Keratinocyte (primary cell): Measurements from ENCODE around the gene ARMCX5. TPM values are rescaled to one million over a fixed set of nuclear protein-coding genes. Genes with fewer than 3 reads are reported as not detected.

ENCODE experiments used
- DNase-seq: peaks from one replicate; pipeline ENCODE4 v3.0.0-alpha.2; 2011; ENCODE audit warnings: low read depth, missing footprints, low spot score
- FAIRE-seq: peaks from 2 replicates; lab custom pipeline; 2011; peaks lifted over from hg19 to GRCh38; lab: Jason Lieb, UNC
- H2AFZ ChIP-seq: 2 replicates; pipeline ENCODE4 v1.6.0; 2012; ENCODE audit warnings: low read length, control low read depth, inconsistent platforms; ENCODE audit not compliant: control insufficient read depth
- H3K27ac ChIP-seq: 2 replicates; pipeline ENCODE4 v1.5.1; 2011; ENCODE audit warnings: low read length; ENCODE audit not compliant: control insufficient read depth, insufficient read depth
- H3K27me3 ChIP-seq: 3 replicates; pipeline ENCODE4 v1.6.0; 2011; ENCODE audit warnings: low read length; ENCODE audit not compliant: control insufficient read depth, insufficient read depth; ENCODE audit errors: extremely low read depth
- H3K36me3 ChIP-seq, 2 experiments: 2 replicates in 1 of 2; 3 replicates in 1 of 2; pipeline ENCODE4 v1.5.1; 2011; ENCODE audit warnings: low read length in 2 of 2, mild to moderate bottlenecking in 1 of 2; ENCODE audit not compliant: control insufficient read depth in 2 of 2, insufficient read depth in 2 of 2; ENCODE audit errors: extremely low read depth in 1 of 2
- H3K4me1 ChIP-seq: 3 replicates; pipeline ENCODE4 v1.5.1; 2011; ENCODE audit warnings: low read length; ENCODE audit not compliant: control insufficient read depth, insufficient read depth; ENCODE audit errors: extremely low read depth
- H3K4me2 ChIP-seq: 3 replicates; pipeline ENCODE4 v1.6.0; 2011; ENCODE audit warnings: low read depth, low read length; ENCODE audit not compliant: control insufficient read depth, insufficient read depth; ENCODE audit errors: extremely low read depth
- H3K4me3 ChIP-seq, 3 experiments: fragments of 200-600 bp in 1 of 3; sonication (generic) in 1 of 3; 2 replicates in 2 of 3; 3 replicates in 1 of 3; pipeline ENCODE4 v1.5.1; 2011 to 2016; ENCODE audit warnings: low read length in 3 of 3, mild to moderate bottlenecking in 3 of 3, control low read depth in 2 of 3, inconsistent platforms in 1 of 3, low read depth in 1 of 3, mixed read lengths in 1 of 3, mixed run types in 1 of 3, moderate library complexity in 1 of 3; ENCODE audit not compliant: control insufficient read depth in 2 of 3, insufficient read depth in 2 of 3; ENCODE audit errors: extremely low read depth in 1 of 3
- H3K79me2 ChIP-seq: 2 replicates; pipeline ENCODE4 v1.6.0; 2012; ENCODE audit warnings: low read length; ENCODE audit not compliant: control insufficient read depth, insufficient read depth
- H3K9ac ChIP-seq: 3 replicates; pipeline ENCODE4 v1.6.0; 2011; ENCODE audit warnings: low read length; ENCODE audit not compliant: control insufficient read depth, insufficient read depth; ENCODE audit errors: extremely low read depth
- H3K9me1 ChIP-seq: 3 replicates; pipeline ENCODE4 v1.6.0; 2011; ENCODE audit warnings: low read length; ENCODE audit not compliant: control insufficient read depth, insufficient read depth; ENCODE audit errors: extremely low read depth
- H3K9me3 ChIP-seq: 2 replicates; pipeline ENCODE4 v1.5.1; 2012; ENCODE audit warnings: low read depth, low read length; ENCODE audit not compliant: control insufficient read depth
- H4K20me1 ChIP-seq: 3 replicates; pipeline ENCODE4 v1.6.0; 2011; ENCODE audit warnings: low read length; ENCODE audit not compliant: control insufficient read depth, insufficient read depth; ENCODE audit errors: extremely low read depth
- EZH2 ChIP-seq: IDR thresholded peaks from one replicate; pipeline ENCODE4 v1.6.1; 2012; ENCODE audit warnings: inconsistent platforms, mild to moderate bottlenecking, low read length, moderate library complexity
- dilution Hi-C: fragments of 300-500 bp; cut with MboI; formaldehyde crosslinking; loops from one replicate; pipeline ENCODE4 v1.7.0; 2020; ENCODE audit warnings: low sequenced_read_pairs; ENCODE audit not compliant: extremely low pct_ligation_motif_present
- polyA minus RNA-seq, 3 experiments: library from RNA; depleted of rRNA, polyadenylated mRNA; stranded (reverse); fragments of >200 nt; gene quantifications; 1 replicate in 1 of 3; 2 replicates in 1 of 3; 3 replicates in 1 of 3; pipeline ENCODE4 v1.2.3, GENCODE V29; 2011
- polyA plus RNA-seq, 5 experiments: library from polyadenylated mRNA; depleted of rRNA in 3 of 5; stranded (reverse) in 3 of 5; stranded (forward) in 1 of 5; unstranded in 1 of 5; fragments of >200 nt; gene quantifications; 1 replicate in 1 of 5; 2 replicates in 3 of 5; 3 replicates in 1 of 5; pipeline versions ENCODE4 v1.2.1 to v1.2.3, GENCODE V29; 2011 to 2012; ENCODE audit warnings: missing spikeins in 2 of 5, low read depth in 1 of 5, low replicate concordance in 1 of 5
- TF ChIP-seq, protein P1 (sequence below), 3 experiments: IDR thresholded peaks in 1 of 3; conservative IDR thresholded peaks in 1 of 3; optimal IDR thresholded peaks in 1 of 3; 2 replicates in 2 of 3; 3 replicates in 1 of 3; pipeline versions ENCODE3 to v1.5.1; 2011; ENCODE audit warnings: low read length in 3 of 3, mild to moderate bottlenecking in 3 of 3, moderate library complexity in 2 of 3, control low read depth in 1 of 3, inconsistent platforms in 1 of 3; ENCODE audit not compliant: insufficient read depth in 2 of 3; ENCODE audit errors: extremely low read depth in 1 of 3

ARMCX5 gene
- polyA plus RNA-seq = 11.6 to 13.5 TPM (median 11.7 TPM) in 3 replicates
- 7.5 TPM for polyA plus RNA-seq (2011; ENCODE audit: low read depth)
- polyA plus RNA-seq (2011; cell fraction: cytosol; rRNA removed) = 8.0 and 12.6 TPM in 2 replicates
- polyA plus RNA-seq (2011; cell fraction: nucleus; rRNA removed) = 16.3 and 17.6 TPM in 2 replicates
- 6.3 and 9.1 TPM in 2 replicates for polyA plus RNA-seq (2012; ENCODE audit: low replicate concordance)
- polyA minus RNA-seq = 11.9 to 22.1 TPM (median 18.5 TPM) in 3 replicates
- 7.5 TPM for polyA minus RNA-seq (2011; cell fraction: cytosol; rRNA and poly(A)+ RNA removed)
- polyA minus RNA-seq (2011; cell fraction: nucleus; rRNA and poly(A)+ RNA removed) = 9.5 and 13.3 TPM in 2 replicates

DNA sequence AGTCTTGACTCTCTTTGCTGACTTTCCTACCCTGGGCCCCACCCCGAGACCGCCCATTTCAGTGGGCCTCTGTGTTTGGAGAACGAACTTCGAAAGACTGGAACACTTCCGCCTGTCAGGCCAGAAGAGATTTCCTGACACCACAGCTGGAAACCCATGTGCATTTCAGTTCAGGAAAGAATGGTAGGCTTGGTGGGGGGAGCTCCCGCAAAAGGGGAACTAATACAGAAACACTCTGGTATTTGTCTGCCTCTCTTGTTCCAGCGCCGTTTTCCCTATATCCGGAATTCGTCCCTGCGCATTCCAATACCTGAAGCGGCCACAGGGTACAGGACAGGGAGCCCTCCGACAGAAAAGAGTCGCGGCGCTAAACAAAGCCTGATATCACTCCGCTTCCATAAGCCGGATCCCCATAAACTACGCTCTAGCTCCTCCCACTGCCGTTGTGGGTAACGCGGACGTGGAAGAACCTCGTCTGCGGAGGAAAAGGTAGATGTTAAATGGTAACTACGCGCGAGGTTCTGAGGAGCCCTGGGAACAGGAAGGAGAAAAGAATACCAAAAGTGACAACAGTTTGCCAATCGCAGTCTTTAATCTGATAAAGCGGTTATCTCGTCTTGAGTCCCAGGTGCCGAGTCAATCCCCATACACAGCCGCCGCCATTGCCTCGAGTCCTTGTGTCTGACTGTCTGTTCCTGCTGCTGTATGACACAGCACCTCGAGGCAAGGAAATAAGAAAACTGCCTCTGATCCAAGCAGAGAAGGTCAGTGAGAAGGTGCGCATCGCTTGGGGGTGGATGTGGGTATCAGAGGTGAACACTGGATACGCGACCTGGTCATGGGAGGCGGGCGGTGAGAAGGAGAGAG, at the start of gene ARMCX5:
TSS of gene ARMCX5 (plus strand) at position 432 of the 867 bp plus-strand sequence. CDS start 2,627 bp downstream, outside the sequence.
- dilution Hi-C loops = no loop called here

DNA sequence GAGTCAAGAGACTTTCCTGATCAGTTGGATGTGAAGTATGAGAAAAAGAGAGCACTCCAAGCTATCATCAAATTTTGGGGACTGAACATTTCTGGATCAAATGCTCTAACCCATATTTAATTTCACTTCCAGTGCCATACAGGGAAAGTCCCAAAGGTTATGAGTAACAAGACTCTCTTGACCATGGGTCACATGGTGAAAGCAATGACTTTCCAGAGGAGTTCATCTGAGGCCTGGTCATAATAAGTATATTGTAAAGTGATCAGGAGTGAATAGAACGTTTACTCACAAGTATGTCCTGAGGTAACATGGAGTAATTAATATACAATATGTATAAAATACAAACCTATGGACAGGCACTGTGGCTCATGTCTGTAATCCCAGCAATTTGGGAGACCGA, 40.7 kb upstream of the ARMCX5 start:
- H3K4me1 ChIP-seq = no peaks in the 10 kb centered on the region
- no peaks in the 10 kb centered on the region for H3K27me3 ChIP-seq
- H3K36me3 ChIP-seq = no peaks in the 10 kb centered on the region
- H3K4me3 ChIP-seq = no peak overlapping the region
- H3K9me1 ChIP-seq = no peaks in the 10 kb centered on the region
- no peak overlapping the region for H2AFZ ChIP-seq
- H3K9ac ChIP-seq = no peak overlapping the region
- H4K20me1 ChIP-seq = no peaks in the 10 kb centered on the region
- dilution Hi-C loops = no loop called here
- H3K79me2 ChIP-seq = no peaks in the 10 kb centered on the region
- no peak overlapping the region for H3K27ac ChIP-seq
- TF ChIP-seq EZH2 = no peak
- TF ChIP-seq, protein P1, sequence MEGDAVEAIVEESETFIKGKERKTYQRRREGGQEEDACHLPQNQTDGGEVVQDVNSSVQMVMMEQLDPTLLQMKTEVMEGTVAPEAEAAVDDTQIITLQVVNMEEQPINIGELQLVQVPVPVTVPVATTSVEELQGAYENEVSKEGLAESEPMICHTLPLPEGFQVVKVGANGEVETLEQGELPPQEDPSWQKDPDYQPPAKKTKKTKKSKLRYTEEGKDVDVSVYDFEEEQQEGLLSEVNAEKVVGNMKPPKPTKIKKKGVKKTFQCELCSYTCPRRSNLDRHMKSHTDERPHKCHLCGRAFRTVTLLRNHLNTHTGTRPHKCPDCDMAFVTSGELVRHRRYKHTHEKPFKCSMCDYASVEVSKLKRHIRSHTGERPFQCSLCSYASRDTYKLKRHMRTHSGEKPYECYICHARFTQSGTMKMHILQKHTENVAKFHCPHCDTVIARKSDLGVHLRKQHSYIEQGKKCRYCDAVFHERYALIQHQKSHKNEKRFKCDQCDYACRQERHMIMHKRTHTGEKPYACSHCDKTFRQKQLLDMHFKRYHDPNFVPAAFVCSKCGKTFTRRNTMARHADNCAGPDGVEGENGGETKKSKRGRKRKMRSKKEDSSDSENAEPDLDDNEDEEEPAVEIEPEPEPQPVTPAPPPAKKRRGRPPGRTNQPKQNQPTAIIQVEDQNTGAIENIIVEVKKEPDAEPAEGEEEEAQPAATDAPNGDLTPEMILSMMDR (optimal IDR thresholded peaks at IDR 0.05 in 1 of 3, IDR thresholded peaks at IDR 0.05 in 1 of 3, conservative IDR thresholded peaks at IDR 0.05 in 1 of 3; ENCODE audit: extremely low read depth in 1 of 3, insufficient read depth in 2 of 3, low read length in 3 of 3) = no peak
- no peaks in the 10 kb centered on the region for H3K9me3 ChIP-seq
- no peak for DNase-seq
- no peak for FAIRE-seq
- no peak overlapping the region for H3K4me2 ChIP-seq

More for the DNA sequence above, at the start of gene ARMCX5:
- no peak for TF ChIP-seq EZH2
- TF ChIP-seq, protein P1 (optimal IDR thresholded peaks at IDR 0.05 in 1 of 3, IDR thresholded peaks at IDR 0.05 in 1 of 3, conservative IDR thresholded peaks at IDR 0.05 in 1 of 3; ENCODE audit: extremely low read depth in 1 of 3, insufficient read depth in 2 of 3, low read length in 3 of 3) = peak in 1 of 3 experiments; percentile 21
- Histone ChIP-seq H3K27ac (peak within 1 kb of the TSS; percentile 86), H3K9me1 (no peaks in the 10 kb centered on the region), H3K9me3 (no peaks in the 10 kb centered on the region), H3K4me1 (no peaks in the 10 kb centered on the region), H3K4me2 (peak within 1 kb of the TSS; percentile 55), H2AFZ (peak within 1 kb of the TSS; percentile 91), H3K36me3 (peaks cover 0 to 11% of the 10 kb centered on the region in 2 experiments), H3K4me3 (peak within 1 kb of the TSS; percentile 54 to 75 (median 67)), H3K79me2 (no peaks in the 10 kb centered on the region), H3K9ac (peak within 1 kb of the TSS; percentile 84), H4K20me1 (no peaks in the 10 kb centered on the region), H3K27me3 (no peaks in the 10 kb centered on the region)
- peak; percentile 53 for FAIRE-seq
- DNase-seq = peak; percentile 45
